SU-DHL-6 (cell line): ENCODE data around the gene SBNO2.

Source experiments
- CTCF ChIP-seq: fragments of 200-600 bp; sonication (generic); IDR thresholded peaks from one replicate; pipeline ENCODE4 v1.5.1; 2017; ENCODE audit warnings: antibody characterized with exemption, mild to moderate bottlenecking, low read length, moderate library complexity; ENCODE audit not compliant: insufficient read depth, poor library complexity, severe bottlenecking
- EZH2phosphoT487 ChIP-seq: fragments of 200-600 bp; sonication (generic), shearing (Covaris generic); conservative IDR thresholded peaks from 2 replicates; pipeline ENCODE4 v1.6.1; 2018; ENCODE audit warnings: mild to moderate bottlenecking, antibody characterized with exemption, low read length, moderate library complexity, mixed read lengths

- no peak for TF ChIP-seq CTCF
- no peak for TF ChIP-seq EZH2phosphoT487
Observed at GRCh38 chr19:1067341-1067957, 106.6 kb downstream of the SBNO2 start.
